Karpas-422 (cell line): Measurements from ENCODE around the gene RIMBP2. TPM values are rescaled to one million over a fixed set of nuclear protein-coding genes. Genes with fewer than 3 reads are reported as not detected.
"Not testable (repeated sequence)": the region's sequence is repeated elsewhere in the genome, so short reads cannot be mapped to it uniquely, and the experiment has no call there.

Source experiments
- DNase-seq: peaks from one replicate; pipeline ENCODE4 v3.0.0-alpha.2; 2015
- H2AFZ ChIP-seq: fragments of 200-600 bp; sonication (generic); 2 replicates; pipeline ENCODE4 v1.6.1; 2014; ENCODE audit warnings: antibody characterized with exemption, low read length, mixed read lengths
- H3K27ac ChIP-seq: fragments of 200-600 bp; sonication (generic); 2 replicates; pipeline ENCODE4 v1.5.1; 2014; ENCODE audit warnings: mild to moderate bottlenecking, low read length, moderate library complexity
- H3K27me3 ChIP-seq: fragments of 200-600 bp; sonication (generic); 2 replicates; pipeline ENCODE4 v1.6.1; 2014; ENCODE audit warnings: low read length, mixed read lengths
- H3K36me3 ChIP-seq: fragments of 200-600 bp; sonication (generic); 2 replicates; pipeline ENCODE4 v1.6.1; 2014; ENCODE audit warnings: low read length, mixed read lengths; ENCODE audit not compliant: insufficient read depth
- H3K4me1 ChIP-seq: fragments of 200-600 bp; sonication (generic); 2 replicates; pipeline ENCODE4 v1.6.1; 2014; ENCODE audit warnings: mild to moderate bottlenecking, low read length, mixed read lengths
- H3K4me2 ChIP-seq: fragments of 200-600 bp; sonication (generic); 2 replicates; pipeline ENCODE4 v1.6.1; 2014; ENCODE audit warnings: low read length, low read depth, mild to moderate bottlenecking; ENCODE audit not compliant: poor library complexity, severe bottlenecking
- H3K4me3 ChIP-seq: fragments of 200-600 bp; sonication (generic); 2 replicates; pipeline ENCODE4 v1.5.1; 2014; ENCODE audit warnings: mild to moderate bottlenecking, antibody characterized with exemption, low read length, mixed read lengths
- H3K79me2 ChIP-seq: fragments of 200-600 bp; sonication (generic); 2 replicates; pipeline ENCODE4 v1.6.1; 2014; ENCODE audit warnings: mild to moderate bottlenecking, low read length, mixed read lengths
- H3K9ac ChIP-seq: fragments of 200-600 bp; sonication (generic); 2 replicates; pipeline ENCODE4 v1.6.0; 2014; ENCODE audit warnings: low read length
- H3K9me2 ChIP-seq: fragments of 200-600 bp; sonication (generic), shearing (Covaris generic); replicated peaks from 2 replicates; pipeline ENCODE4 v1.6.0; 2014; ENCODE audit warnings: mild to moderate bottlenecking, low read length, moderate library complexity; ENCODE audit not compliant: insufficient read depth
- H3K9me3 ChIP-seq: fragments of 300-700, 200-600 bp; sonication (generic); 2 replicates; pipeline ENCODE4 v1.6.1; 2014; ENCODE audit warnings: low read length, mixed read lengths
- H4K20me1 ChIP-seq: fragments of 200-600 bp; sonication (generic); 2 replicates; pipeline ENCODE4 v1.6.1; 2014; ENCODE audit warnings: mild to moderate bottlenecking, antibody characterized with exemption, low read length, low read depth; ENCODE audit not compliant: insufficient read depth
- total RNA-seq: library from RNA; depleted of rRNA; stranded (reverse); fragments of >200 nt; shearing (Covaris generic); gene quantifications from 2 replicates; pipeline ENCODE4 v1.2.3, GENCODE V29; 2014; ENCODE audit warnings: low replicate concordance

Gene RIMBP2
- total RNA-seq, 1 experiment from 2014 or later = not detected

DNA sequence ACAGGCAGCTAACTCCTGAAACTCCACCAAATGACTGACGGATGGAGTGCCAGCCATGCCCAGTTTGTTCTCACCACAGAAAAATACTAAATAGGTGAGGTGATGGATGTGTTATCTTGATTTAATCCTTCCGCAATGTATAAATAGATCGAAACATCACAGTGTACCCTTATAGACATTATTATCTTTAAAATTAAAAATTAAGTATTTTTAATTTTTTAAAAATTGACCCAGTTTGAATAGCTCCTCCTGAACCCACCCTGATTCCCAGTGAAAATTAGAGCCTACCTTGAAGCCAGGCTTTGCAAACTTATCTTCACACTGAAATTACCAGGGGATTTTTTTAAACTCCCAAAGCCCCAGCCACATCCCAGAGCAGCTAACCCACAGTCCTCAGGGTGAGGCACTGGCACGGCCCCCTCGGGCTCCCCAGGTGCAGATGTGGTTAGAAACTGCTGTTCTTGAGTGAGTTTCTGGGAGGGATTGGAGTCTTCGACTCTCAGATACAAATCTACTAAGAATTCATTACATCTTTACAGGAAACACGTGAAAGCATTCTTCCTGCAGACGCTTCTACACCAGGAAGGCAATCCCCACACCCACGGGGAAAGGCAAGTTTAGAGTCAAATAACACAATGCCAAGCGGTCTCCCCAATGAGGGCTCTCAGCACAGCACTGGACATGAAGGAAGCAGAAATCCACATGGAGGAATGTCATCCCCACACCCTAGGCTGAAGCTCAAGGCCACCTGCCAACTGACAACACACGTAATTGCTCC, 126.4 kb downstream of the RIMBP2 start:
- Histone ChIP-seq H3K4me2 (no peak overlapping the region), H3K4me1 (no peaks in the 10 kb centered on the region), H3K79me2 (no peaks in the 10 kb centered on the region), H4K20me1 (no peaks in the 10 kb centered on the region), H2AFZ (no peak overlapping the region), H3K27ac (no peak overlapping the region), H3K9me3 (no peaks in the 10 kb centered on the region), H3K9ac (no peak overlapping the region), H3K9me2 (no peaks in the 10 kb centered on the region), H3K27me3 (no peaks in the 10 kb centered on the region), H3K4me3 (no peak overlapping the region), H3K36me3 (no peaks in the 10 kb centered on the region)
- no peak for DNase-seq

DNA sequence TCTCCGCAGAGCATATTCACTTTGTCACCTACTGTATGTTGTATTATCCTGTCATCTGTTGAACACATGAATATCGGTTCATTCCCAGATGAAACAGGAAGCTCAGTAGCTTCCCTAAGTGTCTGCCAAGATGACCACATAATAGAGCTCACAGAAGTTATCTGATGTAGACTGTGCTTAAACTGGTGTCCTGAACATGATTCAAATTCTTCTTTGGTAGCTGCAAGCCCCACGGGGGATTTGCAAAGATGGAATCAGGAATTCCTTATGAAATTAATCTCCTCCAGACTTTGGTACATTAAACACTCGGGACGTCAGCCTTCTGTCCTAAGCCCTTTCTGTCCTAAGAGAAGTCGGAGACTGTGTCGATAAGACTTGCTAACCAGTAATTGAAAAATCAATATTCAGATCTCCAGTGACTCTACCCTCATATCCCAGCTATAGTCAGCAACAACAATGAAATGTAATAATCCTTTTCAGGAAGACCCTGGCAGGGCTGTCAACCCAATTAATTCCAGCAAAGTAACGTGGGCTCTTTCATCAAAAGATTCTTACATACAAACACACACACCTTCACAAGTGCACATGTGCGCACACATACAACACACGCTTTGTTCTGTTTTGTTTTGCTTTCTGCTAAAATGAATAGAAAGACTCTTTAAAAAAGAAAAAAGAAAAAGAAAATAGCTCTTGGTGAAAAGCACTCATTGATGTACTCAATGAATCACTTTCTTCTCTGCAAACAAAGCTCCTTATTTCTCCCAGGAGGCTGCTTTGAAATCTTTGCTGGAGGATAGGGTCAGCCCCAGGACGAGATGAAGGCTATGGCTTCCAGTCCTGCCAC, 127.2 kb downstream of the RIMBP2 start:
- Histone ChIP-seq H3K27ac (no peak overlapping the region), H3K4me2 (no peak overlapping the region), H3K9me2 (no peaks in the 10 kb centered on the region), H3K36me3 (no peaks in the 10 kb centered on the region), H3K27me3 (no peaks in the 10 kb centered on the region), H3K9me3 (no peaks in the 10 kb centered on the region), H3K79me2 (no peaks in the 10 kb centered on the region), H4K20me1 (no peaks in the 10 kb centered on the region), H3K4me1 (no peaks in the 10 kb centered on the region), H3K4me3 (no peak overlapping the region), H3K9ac (no peak overlapping the region), H2AFZ (no peak overlapping the region)
- no peak for DNase-seq

DNA sequence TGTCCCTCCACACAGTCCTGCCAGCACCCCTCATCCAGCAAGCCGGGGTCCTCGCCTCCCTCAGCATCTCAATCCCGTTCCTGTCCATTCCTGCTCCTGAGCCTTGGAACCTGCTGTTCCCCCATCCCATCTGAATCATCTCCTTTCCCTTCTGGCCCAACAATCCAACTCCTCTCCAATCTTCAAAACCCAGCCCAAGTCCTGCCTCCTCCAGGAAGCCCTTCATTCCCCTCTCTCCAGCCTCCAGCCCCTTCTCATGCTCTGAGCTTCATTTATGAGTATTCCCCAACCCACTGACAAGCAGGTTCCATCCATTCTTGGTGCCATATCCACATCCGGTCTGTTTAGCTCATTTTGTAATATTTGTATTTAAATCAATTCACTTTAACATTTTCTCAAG, 128.1 kb downstream of the RIMBP2 start:
- Histone ChIP-seq H3K9me3 (no peaks in the 10 kb centered on the region), H3K4me1 (no peaks in the 10 kb centered on the region), H3K4me2 (no peak overlapping the region), H2AFZ (no peak overlapping the region), H3K9me2 (no peaks in the 10 kb centered on the region), H3K79me2 (no peaks in the 10 kb centered on the region), H3K27ac (no peak overlapping the region), H4K20me1 (no peaks in the 10 kb centered on the region), H3K4me3 (no peak overlapping the region), H3K9ac (no peak overlapping the region), H3K27me3 (no peaks in the 10 kb centered on the region), H3K36me3 (no peaks in the 10 kb centered on the region)
- no peak for DNase-seq

DNA sequence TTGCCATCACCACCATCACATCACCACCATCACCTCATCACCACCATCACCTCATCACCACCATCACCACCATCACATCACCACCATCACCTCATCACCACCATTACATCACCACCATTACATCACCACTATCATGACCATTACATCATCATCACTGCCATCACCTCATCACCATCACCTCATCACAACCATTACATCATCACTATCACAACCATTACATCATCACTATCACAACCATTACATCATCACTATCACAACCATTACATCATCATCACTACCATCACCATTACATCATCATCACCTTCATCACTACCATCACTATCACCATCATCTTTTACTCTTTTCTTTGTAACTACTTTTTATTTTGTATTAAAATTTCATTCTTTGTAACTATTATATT, 131.6 kb downstream of the RIMBP2 start:
- H3K9me2 ChIP-seq, H3K27me3 ChIP-seq, H3K4me3 ChIP-seq, H3K4me1 ChIP-seq, H3K36me3 ChIP-seq, H2AFZ ChIP-seq, H4K20me1 ChIP-seq, H3K9ac ChIP-seq, H3K4me2 ChIP-seq, H3K27ac ChIP-seq, H3K79me2 ChIP-seq, DNase-seq, H3K9me3 ChIP-seq: not testable (repeated sequence)

DNA sequence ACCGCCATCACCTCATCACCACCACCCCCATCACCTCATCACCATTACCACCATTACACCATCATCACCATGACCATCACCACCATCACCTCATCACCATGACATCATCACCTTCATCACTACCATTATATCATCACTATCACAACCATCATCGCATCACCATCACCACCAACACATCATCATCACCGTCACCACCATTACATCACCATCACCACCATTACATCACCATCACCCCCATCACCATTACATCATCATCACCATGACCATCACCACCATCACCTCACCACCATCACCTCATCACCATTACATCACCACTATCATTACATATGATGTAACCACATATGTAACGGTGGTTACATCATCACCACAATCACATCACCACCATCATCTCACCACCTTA, 132.3 kb downstream of the RIMBP2 start:
- Histone ChIP-seq H2AFZ (no peak overlapping the region), H3K9ac (no peak overlapping the region), H3K4me2 (no peak overlapping the region), H3K27ac (no peak overlapping the region), H4K20me1 (no peaks in the 10 kb centered on the region), H3K4me1 (no peaks in the 10 kb centered on the region), H3K36me3 (no peaks in the 10 kb centered on the region), H3K9me3 (no peaks in the 10 kb centered on the region), H3K27me3 (no peaks in the 10 kb centered on the region), H3K4me3 (no peak overlapping the region), H3K9me2 (no peaks in the 10 kb centered on the region), H3K79me2 (no peaks in the 10 kb centered on the region)
- no peak for DNase-seq

DNA sequence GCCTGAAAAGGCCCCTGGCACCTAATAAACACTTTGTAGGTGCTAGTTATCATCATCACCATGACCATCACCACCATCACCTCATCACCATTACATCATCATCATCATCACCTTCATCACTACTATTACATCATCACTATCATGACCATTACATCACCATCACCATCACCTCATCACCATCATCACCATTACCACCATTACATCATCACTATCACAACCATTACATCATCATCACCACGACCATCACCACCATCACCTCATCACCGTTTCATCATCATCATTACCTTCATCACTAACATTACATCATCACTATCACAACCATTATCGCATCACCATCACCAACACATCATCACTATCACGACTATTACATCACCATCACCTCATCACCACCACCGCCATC, 132.8 kb downstream of the RIMBP2 start:
- Histone ChIP-seq H3K79me2 (no peaks in the 10 kb centered on the region), H3K27ac (no peak overlapping the region), H3K4me2 (no peak overlapping the region), H3K9ac (no peak overlapping the region), H4K20me1 (no peaks in the 10 kb centered on the region), H3K4me1 (no peaks in the 10 kb centered on the region), H3K9me3 (no peaks in the 10 kb centered on the region), H3K9me2 (no peaks in the 10 kb centered on the region), H3K36me3 (no peaks in the 10 kb centered on the region), H3K27me3 (no peaks in the 10 kb centered on the region), H3K4me3 (no peak overlapping the region), H2AFZ (no peak overlapping the region)
- DNase-seq = no peak

DNA sequence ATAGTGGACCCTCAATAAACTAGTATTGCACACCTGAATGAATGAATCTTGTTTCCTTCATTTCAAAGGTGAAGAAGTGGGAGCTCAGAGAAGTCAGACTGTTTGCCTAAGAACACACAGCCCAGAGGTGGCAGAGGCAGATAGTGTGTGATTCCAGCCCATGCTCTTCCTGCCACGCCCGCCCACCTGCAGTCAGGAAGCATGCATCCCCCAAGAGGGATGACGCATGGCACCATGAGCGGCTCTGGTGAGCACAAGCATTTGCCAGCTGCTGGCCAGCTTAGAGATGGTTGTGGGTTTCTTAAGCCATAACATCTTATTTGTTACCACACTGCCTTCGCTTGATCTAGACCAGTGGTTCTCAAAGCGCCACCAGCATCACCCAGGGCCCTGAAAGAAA, 133.8 kb downstream of the RIMBP2 start:
- no peaks in the 10 kb centered on the region for H3K9me2 ChIP-seq
- no peaks in the 10 kb centered on the region for H3K9me3 ChIP-seq
- H3K27ac ChIP-seq = no peak overlapping the region
- no peaks in the 10 kb centered on the region for H3K27me3 ChIP-seq
- no peak overlapping the region for H2AFZ ChIP-seq
- no peaks in the 10 kb centered on the region for H3K79me2 ChIP-seq
- H3K4me1 ChIP-seq = no peaks in the 10 kb centered on the region
- no peak for DNase-seq
- H4K20me1 ChIP-seq = no peaks in the 10 kb centered on the region
- H3K4me3 ChIP-seq = no peak overlapping the region
- H3K36me3 ChIP-seq = no peaks in the 10 kb centered on the region
- no peak overlapping the region for H3K4me2 ChIP-seq
- H3K9ac ChIP-seq = no peak overlapping the region

DNA sequence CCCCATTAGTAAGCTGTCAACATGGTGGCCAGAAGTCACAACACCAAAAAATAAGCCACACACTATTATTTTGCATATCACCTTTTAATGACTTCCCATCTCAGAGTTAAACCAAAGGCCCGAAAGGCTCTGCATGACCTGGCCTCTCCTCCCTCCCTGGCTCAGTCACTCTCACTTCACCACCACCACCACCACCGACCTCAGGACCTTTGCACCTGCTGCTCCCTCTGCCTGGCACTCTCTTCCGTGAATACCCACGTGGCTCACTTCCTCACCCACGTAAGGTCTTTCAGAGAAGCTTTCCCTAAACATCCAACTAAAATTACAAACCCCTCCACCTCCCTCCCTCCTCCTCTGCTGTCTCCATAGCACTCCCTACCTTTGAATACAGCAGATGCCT, 134.3 kb downstream of the RIMBP2 start:
- no peaks in the 10 kb centered on the region for H4K20me1 ChIP-seq
- H3K4me3 ChIP-seq = no peak overlapping the region
- no peaks in the 10 kb centered on the region for H3K4me1 ChIP-seq
- no peaks in the 10 kb centered on the region for H3K79me2 ChIP-seq
- no peaks in the 10 kb centered on the region for H3K9me3 ChIP-seq
- no peak overlapping the region for H2AFZ ChIP-seq
- H3K9me2 ChIP-seq = no peaks in the 10 kb centered on the region
- no peak overlapping the region for H3K9ac ChIP-seq
- H3K36me3 ChIP-seq = no peaks in the 10 kb centered on the region
- no peak overlapping the region for H3K27ac ChIP-seq
- H3K27me3 ChIP-seq = no peaks in the 10 kb centered on the region
- H3K4me2 ChIP-seq = no peak overlapping the region
- no peak for DNase-seq
